Memory B cell (primary cell): Measurements from ENCODE around the gene SNRPD1.
"Not testable (repeated sequence)": the region's sequence is repeated elsewhere in the genome, so short reads cannot be mapped to it uniquely, and the experiment has no call there.

Experiments used
- ATAC-seq: fragments of 150-1000 bp; cut with Tn5 transposase; 2 replicates; pipeline ENCODE4 v1.10.0; 2021; ENCODE audit warnings: low read depth, mild to moderate bottlenecking, moderate library complexity
- DNase-seq, 2 donors: peaks; one replicate each; pipeline ENCODE4 v3.0.0; 2022; ENCODE audit warnings: low spot score in 2 of 2
- H3K27ac Mint-ChIP-seq: one replicate; pipeline ENCODE4 v1.8.0; 2022; ENCODE audit warnings: mild to moderate bottlenecking, moderate library complexity, mixed read lengths
- H3K27me3 Mint-ChIP-seq: one replicate; pipeline ENCODE4 v1.8.0; 2022; ENCODE audit warnings: mixed read lengths
- H3K36me3 Mint-ChIP-seq: one replicate; pipeline ENCODE4 v1.8.0; 2022; ENCODE audit warnings: mild to moderate bottlenecking, mixed read lengths
- H3K4me1 Mint-ChIP-seq: one replicate; pipeline ENCODE4 v1.8.0; 2022; ENCODE audit warnings: mixed read lengths
- H3K4me3 Mint-ChIP-seq: one replicate; pipeline ENCODE4 v1.8.0; 2022; ENCODE audit warnings: mild to moderate bottlenecking, moderate library complexity, mixed read lengths
- H3K9me3 Mint-ChIP-seq: one replicate; pipeline ENCODE4 v1.8.0; 2022; ENCODE audit warnings: mixed read lengths

SNRPD1 gene

DNA sequence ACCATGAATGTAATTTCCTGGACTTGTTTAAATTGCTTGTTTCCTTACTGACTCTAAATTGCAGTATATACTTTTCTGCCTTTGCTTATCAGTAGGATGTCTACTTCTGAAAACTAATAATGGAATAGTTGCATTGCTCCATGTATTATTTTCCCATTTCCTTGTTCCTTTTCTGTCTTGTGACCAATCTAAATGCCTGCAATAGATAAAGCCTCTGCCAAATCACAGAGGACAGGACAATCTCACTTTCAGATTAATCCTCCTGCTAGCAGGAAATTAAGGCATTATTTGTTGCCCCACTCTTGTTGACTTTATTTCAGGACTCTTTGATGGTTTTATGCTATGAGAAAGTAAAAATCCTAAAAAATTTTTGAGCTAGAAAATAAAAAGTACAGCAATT, 6.9 kb upstream of the SNRPD1 start:
- no peak for DNase-seq

DNA sequence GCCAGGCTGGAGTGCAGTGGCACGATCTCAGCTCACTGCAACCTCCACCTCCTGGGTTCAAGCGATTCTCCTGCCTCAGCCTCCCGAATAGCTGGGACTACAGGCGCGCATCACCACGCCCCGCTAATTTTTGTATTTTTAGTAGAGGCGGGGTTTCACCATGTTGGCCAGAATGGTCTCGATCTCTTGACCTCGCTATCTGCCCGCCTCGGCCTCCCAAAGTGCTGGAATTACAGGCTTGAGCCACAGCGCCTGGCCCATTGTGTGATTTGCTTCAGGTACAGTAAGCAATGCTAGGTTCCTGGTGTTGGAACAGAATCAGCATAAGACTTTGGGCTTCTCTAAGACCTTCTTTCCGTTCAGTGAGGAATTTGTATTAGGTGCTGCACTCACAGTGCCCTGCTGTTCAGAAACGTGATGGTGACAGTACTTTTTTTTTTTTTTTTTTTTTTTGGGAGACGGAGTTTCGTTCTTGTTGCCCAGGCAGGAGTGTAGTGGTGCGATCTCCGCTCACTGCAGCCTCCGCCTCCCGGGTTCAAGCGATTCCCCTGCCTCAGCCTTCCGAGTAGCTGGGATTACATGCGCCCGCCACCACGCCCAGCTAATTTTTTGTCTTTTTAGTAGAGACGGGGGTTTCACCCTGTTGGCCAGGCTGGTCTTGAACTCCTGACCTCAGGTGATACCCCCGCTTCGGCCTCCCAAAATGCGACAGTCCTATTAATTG, 551 bp upstream of the SNRPD1 start:
- not testable (repeated sequence) for H3K9me3 Mint-ChIP-seq, H3K36me3 Mint-ChIP-seq, DNase-seq, ATAC-seq, H3K27me3 Mint-ChIP-seq
- peak overlapping the region; percentile 86 for H3K27ac Mint-ChIP-seq
- peaks cover 14% of the 10 kb centered on the region for H3K4me1 Mint-ChIP-seq
- peak overlapping the region; percentile 97 for H3K4me3 Mint-ChIP-seq

More for the DNA sequence above, 6.9 kb upstream of the SNRPD1 start:
- peaks cover 7% of the 10 kb centered on the region for H3K4me1 Mint-ChIP-seq
- H3K36me3 Mint-ChIP-seq = no peaks in the 10 kb centered on the region
- H3K9me3 Mint-ChIP-seq = no peaks in the 10 kb centered on the region
- peak overlapping the region; percentile 45 for H3K27ac Mint-ChIP-seq
- no peak overlapping the region for H3K4me3 Mint-ChIP-seq
- no peaks in the 10 kb centered on the region for H3K27me3 Mint-ChIP-seq
- no peak for ATAC-seq

DNA sequence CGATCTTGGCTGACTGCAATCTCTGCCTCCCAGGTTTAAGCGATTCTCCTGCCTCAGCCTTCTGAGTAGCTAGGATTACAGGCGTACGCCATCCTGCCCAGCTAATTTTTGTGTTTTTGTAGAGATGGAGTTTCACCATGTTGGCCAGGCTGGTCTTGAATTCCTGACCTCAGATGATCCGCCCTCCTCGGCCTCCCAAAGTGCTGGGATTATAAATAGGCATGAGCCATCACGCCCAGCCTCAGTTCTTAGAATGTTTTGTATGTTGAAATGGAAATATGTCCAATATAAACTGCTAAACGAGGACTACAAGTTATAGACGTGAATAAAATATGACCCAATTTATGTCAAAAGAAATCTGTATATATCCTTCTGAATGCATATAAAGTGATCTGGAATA, 9.5 kb downstream of the SNRPD1 start:
- not testable (repeated sequence) for H3K27ac Mint-ChIP-seq
- peaks cover 22% of the 10 kb centered on the region for H3K36me3 Mint-ChIP-seq

DNA sequence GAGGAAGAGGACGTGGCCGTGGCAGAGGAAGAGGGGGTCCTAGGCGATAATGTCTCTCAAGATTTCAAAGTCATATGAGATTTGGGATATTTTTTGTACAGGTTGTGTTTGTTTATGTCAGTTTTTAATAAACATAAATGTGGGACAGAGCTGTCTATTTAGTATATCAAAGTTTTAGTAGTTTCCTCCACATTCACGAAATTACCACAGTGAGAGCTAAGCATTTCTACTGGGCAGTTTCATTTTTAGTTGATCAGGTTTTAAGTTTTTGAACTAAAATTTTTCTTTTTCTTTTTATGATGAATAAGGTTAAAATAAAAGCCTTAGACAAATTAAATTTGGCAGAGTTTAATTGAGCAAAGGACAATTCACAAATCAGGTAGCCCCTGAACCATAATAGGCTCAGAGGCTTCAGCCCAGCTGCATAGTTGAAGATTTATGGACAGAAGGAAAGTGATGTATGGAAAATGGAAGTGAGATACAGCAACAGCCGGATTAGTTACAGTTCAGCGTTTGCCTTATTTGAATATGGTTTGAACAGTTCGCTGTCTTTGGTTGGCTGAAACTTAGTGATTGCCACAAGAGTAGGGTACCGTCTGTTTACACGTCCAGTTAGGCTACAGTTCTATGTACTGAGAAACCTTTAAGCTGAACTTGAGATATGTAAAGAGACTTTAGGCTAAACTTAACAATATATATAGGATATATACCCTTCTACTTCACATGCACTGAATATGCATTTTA, 17.1 kb downstream of the SNRPD1 start:
- peak; percentile 80 for ATAC-seq
- Mint-ChIP-seq H3K4me3 (peak overlapping the region; percentile 8), H3K4me1 (peaks cover 12% of the 10 kb centered on the region), H3K36me3 (peaks cover 14% of the 10 kb centered on the region), H3K27me3 (no peaks in the 10 kb centered on the region), H3K27ac (peak overlapping the region; percentile 94), H3K9me3 (no peaks in the 10 kb centered on the region)
- no peak for DNase-seq

More for the DNA sequence above, 9.5 kb downstream of the SNRPD1 start:
- DNase-seq, H3K27me3 Mint-ChIP-seq, H3K4me1 Mint-ChIP-seq, H3K4me3 Mint-ChIP-seq, ATAC-seq, H3K9me3 Mint-ChIP-seq: not testable (repeated sequence)

DNA sequence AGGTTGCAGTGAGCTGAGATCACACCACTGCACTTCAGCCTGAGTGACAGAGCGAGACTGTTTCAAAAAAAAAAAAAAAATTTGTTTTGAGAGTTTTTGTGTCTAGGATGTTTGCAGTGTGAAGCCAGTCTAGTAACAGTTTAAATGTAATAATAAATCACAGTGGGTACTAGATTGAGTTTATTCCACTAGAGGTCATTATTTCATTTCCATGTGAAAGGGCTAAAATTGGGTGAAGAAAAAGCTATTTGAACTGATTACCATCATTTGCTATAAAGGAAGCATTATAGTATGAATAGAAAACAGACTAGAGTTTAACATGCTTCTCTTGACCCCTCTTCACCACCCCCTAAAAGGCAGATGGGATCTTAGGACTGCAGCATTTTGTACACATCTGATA, 20.3 kb downstream of the SNRPD1 start:
- H3K36me3 Mint-ChIP-seq = peaks cover 6% of the 10 kb centered on the region
- peaks cover 19% of the 10 kb centered on the region for H3K4me1 Mint-ChIP-seq
- ATAC-seq = no peak
- H3K9me3 Mint-ChIP-seq = no peaks in the 10 kb centered on the region
- DNase-seq = no peak
- no peak overlapping the region for H3K4me3 Mint-ChIP-seq
- peak overlapping the region; percentile 14 for H3K27ac Mint-ChIP-seq
- H3K27me3 Mint-ChIP-seq = no peaks in the 10 kb centered on the region

DNA sequence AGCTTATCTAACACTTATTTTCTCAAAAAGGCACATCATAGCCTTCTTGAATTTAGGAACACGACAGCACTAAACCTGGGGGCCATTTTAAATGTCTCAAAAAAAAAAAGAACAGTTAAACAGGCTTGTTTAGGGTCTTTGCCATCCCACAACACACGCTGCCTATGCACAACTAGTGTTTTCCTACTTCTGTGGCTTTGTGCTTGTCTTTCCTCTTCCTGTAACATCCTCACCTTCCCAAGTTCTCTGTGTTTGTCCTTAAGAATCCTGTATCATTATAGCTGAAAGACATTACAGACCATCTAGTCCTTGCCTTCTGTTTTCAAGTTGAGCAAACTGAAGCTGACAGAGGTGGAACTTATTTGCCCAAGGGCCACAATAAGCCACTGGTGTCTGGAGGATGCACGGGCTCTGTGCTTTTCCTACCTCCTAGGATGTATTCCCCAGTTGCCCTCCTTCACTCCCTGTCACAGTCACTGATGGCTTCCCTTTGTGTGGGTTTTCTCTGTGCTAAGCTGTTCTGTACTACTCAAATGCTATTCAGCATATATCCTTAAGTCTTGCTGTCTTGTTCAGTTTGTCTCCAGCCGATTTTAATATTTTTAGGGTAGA, 22.6 kb downstream of the SNRPD1 start:
- Mint-ChIP-seq H3K4me1 (peaks cover 15% of the 10 kb centered on the region), H3K9me3 (no peaks in the 10 kb centered on the region), H3K36me3 (no peaks in the 10 kb centered on the region), H3K27ac (peak overlapping the region; percentile 38), H3K27me3 (no peaks in the 10 kb centered on the region), H3K4me3 (no peak overlapping the region)
- ATAC-seq = no peak
- DNase-seq = no peak

DNA sequence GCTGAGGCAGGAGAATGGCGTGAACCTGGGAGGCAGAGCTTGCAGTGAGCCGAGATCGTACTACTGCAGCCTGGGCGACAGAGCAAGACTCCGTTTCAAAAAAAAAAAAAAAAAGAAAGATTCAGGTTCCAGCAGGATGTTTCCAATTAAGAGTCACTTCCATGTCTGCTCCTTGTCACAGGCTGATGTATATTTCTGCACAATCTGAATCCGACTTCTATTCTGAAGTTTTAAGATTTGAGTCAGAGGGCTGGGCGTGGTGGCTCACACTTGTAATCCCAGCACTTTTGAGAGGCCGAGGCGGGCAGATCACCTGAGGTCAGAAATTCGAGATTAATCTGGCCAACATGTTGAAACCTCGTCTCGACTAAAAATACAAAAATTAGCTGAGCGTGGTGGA, 24.7 kb downstream of the SNRPD1 start:
- Mint-ChIP-seq H3K27ac (peak overlapping the region; percentile 75), H3K9me3 (no peaks in the 10 kb centered on the region)

DNA sequence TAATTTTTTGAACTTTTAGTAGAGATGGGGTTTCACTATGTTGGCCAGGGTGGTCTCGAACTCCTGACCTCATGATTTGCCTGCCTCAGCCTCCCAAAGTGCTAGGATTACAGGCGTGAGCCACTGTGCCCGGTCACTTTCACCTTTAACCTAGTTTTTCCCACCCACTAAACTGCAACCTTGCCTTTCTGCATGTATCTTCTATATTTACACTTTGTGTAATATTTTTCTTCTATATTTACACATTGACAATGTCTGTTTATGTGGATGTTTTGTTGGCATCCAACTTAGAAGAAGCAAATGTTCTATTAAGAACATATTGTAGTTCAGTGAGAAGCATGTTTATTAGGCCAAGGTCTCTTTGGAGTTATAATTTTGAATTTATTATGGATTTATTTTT, 26.7 kb downstream of the SNRPD1 start:
- no peak for DNase-seq
- Mint-ChIP-seq H3K9me3 (no peaks in the 10 kb centered on the region), H3K36me3 (no peaks in the 10 kb centered on the region), H3K27ac (peak overlapping the region; percentile 33), H3K4me3 (no peak overlapping the region), H3K4me1 (peaks cover 15% of the 10 kb centered on the region), H3K27me3 (no peaks in the 10 kb centered on the region)
- ATAC-seq = no peak

More for the DNA sequence above, 24.7 kb downstream of the SNRPD1 start:
- no peak for ATAC-seq
- H3K36me3 Mint-ChIP-seq = no peaks in the 10 kb centered on the region
- no peak overlapping the region for H3K4me3 Mint-ChIP-seq
- H3K4me1 Mint-ChIP-seq = peaks cover 15% of the 10 kb centered on the region
- no peaks in the 10 kb centered on the region for H3K27me3 Mint-ChIP-seq
- no peak for DNase-seq

DNA sequence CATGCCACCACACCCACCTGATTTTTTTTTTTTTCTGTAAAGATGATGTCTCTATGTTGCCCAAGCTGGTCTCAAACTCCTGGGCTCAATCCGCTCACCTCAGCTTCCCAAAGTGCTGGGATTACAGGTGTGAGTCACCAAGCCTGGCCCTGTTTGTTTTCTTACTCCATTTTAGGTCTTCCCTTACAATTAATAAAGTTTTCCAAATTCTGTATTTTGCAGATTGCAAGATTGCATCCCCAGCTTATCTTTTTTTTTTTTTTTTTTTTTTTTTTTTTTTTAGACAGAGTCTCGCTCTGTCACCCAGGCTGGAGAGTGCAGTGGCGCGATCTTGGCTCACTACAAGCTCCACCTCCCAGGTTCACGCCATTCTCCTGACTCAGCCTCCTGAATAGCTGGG, 28.3 kb downstream of the SNRPD1 start:
- not testable (repeated sequence) for H3K4me3 Mint-ChIP-seq, ATAC-seq, H3K27ac Mint-ChIP-seq, DNase-seq, H3K9me3 Mint-ChIP-seq, H3K27me3 Mint-ChIP-seq, H3K36me3 Mint-ChIP-seq
- H3K4me1 Mint-ChIP-seq = peaks cover 10% of the 10 kb centered on the region

DNA sequence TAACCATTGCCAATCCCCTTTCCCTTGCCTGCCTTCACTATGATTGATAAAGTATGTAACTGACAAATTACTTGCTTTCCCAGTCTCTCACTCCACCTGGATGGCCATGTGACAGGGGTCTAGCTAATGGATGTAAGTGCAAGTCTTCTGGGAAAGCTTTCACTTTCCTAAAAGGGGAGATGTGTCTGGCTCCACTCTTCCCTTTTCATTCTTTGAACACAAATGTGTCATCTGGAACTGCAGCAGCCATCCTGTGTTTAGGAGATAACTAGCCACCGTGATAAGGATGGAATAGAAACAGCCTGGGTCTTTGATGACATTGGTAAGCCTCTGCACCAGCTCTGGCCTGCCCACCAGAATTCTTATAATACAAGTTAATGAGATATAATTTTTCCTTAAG, 38.2 kb downstream of the SNRPD1 start:
- Mint-ChIP-seq H3K27ac (no peak overlapping the region), H3K9me3 (peaks cover 2% of the 10 kb centered on the region), H3K27me3 (no peaks in the 10 kb centered on the region), H3K36me3 (peaks cover 12% of the 10 kb centered on the region), H3K4me1 (no peaks in the 10 kb centered on the region), H3K4me3 (no peak overlapping the region)
- ATAC-seq (no peak), DNase-seq (no peak)

DNA sequence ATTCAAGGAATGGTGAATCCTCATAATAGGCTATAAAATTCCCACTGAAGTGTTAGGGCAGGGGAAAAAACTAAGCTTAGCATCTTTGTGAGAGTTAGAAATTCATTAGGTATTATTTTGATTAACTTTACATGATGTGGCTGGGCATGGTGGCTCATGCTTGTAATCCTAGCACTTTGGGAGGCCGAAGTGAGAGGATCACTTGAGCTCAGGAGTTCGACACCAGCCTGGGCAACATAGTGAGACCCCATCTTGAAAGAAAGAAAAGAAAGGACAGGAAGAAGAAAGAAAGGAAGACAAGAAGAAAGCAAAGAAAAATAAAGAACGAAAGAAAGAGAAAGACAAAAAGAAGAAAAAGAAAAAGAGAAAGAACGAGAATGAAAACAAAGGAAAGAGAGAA, 40.0 kb downstream of the SNRPD1 start:
- H3K4me3 Mint-ChIP-seq = no peak overlapping the region
- peaks cover 2% of the 10 kb centered on the region for H3K9me3 Mint-ChIP-seq
- ATAC-seq (no peak), DNase-seq (no peak)
- no peaks in the 10 kb centered on the region for H3K27me3 Mint-ChIP-seq
- no peaks in the 10 kb centered on the region for H3K4me1 Mint-ChIP-seq
- peaks cover 16% of the 10 kb centered on the region for H3K36me3 Mint-ChIP-seq
- H3K27ac Mint-ChIP-seq = no peak overlapping the region

DNA sequence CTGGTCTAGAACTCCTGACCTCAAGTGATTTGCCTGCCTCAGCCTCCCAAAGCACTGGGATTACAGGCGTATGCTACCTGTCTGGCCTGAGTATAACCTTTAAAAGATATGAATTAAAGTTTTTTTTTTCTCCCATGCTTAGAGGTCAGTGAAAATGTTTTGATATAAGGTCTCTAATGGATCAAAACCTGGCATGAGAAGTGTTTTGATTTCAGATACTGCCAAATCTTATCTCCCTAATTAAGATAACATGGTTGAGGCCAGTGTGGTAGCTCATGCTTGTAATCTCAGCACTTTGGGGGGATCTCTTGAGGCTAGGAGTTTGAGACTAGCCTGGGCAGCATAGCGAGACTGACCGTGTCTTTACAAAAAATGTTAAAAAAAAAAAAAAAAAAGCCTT, 41.2 kb downstream of the SNRPD1 start:
- Mint-ChIP-seq H3K36me3 (peaks cover 21% of the 10 kb centered on the region), H3K27me3 (no peaks in the 10 kb centered on the region), H3K4me3 (no peak overlapping the region), H3K9me3 (peaks cover 2% of the 10 kb centered on the region), H3K4me1 (no peaks in the 10 kb centered on the region), H3K27ac (no peak overlapping the region)
- no peak for ATAC-seq
- no peak for DNase-seq

DNA sequence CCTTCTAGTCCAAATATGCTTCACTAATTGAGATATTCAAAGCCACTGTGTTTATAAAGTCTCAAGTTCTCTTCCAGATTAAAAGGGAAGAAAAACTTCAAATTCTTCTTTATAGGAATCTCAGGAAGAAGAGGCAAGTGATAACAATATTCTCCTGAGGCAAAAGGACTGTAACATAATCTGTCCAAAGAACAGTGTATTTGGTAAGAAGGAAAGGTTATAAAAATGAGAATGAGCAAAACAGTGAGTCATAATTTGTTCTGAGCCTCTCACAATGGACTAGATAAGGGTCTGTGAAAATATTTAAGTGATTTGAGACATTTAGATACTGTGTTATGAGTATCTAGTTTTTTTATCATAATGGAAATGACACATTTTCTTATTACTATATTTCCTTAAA, 44.3 kb downstream of the SNRPD1 start:
- DNase-seq (no peak), ATAC-seq (no peak)
- H3K9me3 Mint-ChIP-seq = peaks cover 2% of the 10 kb centered on the region
- H3K27me3 Mint-ChIP-seq = no peaks in the 10 kb centered on the region
- peaks cover 19% of the 10 kb centered on the region for H3K36me3 Mint-ChIP-seq
- no peak overlapping the region for H3K4me3 Mint-ChIP-seq
- no peaks in the 10 kb centered on the region for H3K4me1 Mint-ChIP-seq
- H3K27ac Mint-ChIP-seq = no peak overlapping the region

DNA sequence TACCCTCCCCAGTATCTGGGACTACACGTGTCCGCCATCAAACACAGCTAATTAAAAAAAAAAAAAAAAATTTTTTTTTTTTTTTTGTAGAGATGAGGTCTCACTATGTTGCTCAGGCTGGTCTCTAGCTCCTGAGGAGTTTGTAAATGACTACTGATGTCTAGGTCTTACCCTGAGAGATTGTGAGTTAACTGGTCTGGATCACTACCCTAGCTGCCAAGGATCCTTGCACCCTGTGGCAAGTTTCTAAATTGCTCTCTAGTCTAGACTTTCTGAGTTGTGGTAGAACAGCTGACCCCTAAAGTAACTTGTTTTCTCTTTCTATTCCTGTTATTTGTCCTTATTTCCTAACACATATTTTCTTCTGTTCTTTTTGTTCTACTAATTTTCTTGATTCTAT, 48.0 kb downstream of the SNRPD1 start:
- no peak for ATAC-seq
- peaks cover 13% of the 10 kb centered on the region for H3K36me3 Mint-ChIP-seq

More for the DNA sequence above, 48.0 kb downstream of the SNRPD1 start:
- no peak for DNase-seq
- Mint-ChIP-seq H3K27me3 (no peaks in the 10 kb centered on the region), H3K4me3 (no peak overlapping the region), H3K27ac (no peak overlapping the region), H3K9me3 (no peaks in the 10 kb centered on the region), H3K4me1 (no peaks in the 10 kb centered on the region)
